Kidney (tissue), 14 donors: ENCODE data around the gene LRIT1. TPM values are rescaled to one million over a fixed set of nuclear protein-coding genes. Genes with fewer than 3 reads are reported as not detected.
A peak's percentile ranks its signal among the peaks of the same experiment; 100 is the strongest.

Experiments used
- DNase-seq, 5 donors: peaks; one replicate each; pipeline ENCODE4 v3.0.0-alpha.2; 2013 to 2020
- FAIRE-seq: peaks from 2 replicates; lab custom pipeline; 2012; peaks lifted over from hg19 to GRCh38; lab: Jason Lieb, UNC
- H3K27ac ChIP-seq, 2 donors: one replicate each; pipeline ENCODE4 v1.7.0; 2013; ENCODE audit warnings: low read depth in 2 of 2, low read length in 2 of 2, inconsistent platforms in 1 of 2
- H3K27me3 ChIP-seq: one replicate; pipeline ENCODE4 v1.7.1; 2013; ENCODE audit warnings: low read length, inconsistent platforms; ENCODE audit not compliant: control insufficient read depth, insufficient read depth
- H3K36me3 ChIP-seq, 3 donors: one replicate each; pipeline versions ENCODE4 v1.7.0 to v1.7.1; 2013; ENCODE audit warnings: low read length in 3 of 3, control low read depth in 1 of 3, inconsistent platforms in 1 of 3; ENCODE audit not compliant: insufficient read depth in 3 of 3, control insufficient read depth in 2 of 3
- H3K4me1 ChIP-seq, 3 donors: one replicate each; pipeline versions ENCODE4 v1.7.0 to v1.7.1; 2013; ENCODE audit warnings: low read length in 3 of 3, inconsistent platforms in 1 of 3, low read depth in 1 of 3; ENCODE audit not compliant: control insufficient read depth in 2 of 3, insufficient read depth in 2 of 3
- H3K4me3 ChIP-seq, 3 donors: one replicate each; pipeline versions ENCODE4 v1.7.0 to v1.8.1; 2013; ENCODE audit warnings: low read length in 3 of 3, control low read depth in 1 of 3, inconsistent platforms in 1 of 3
- H3K9ac ChIP-seq, 3 donors: one replicate each; pipeline versions ENCODE4 v1.7.0 to v1.7.1; 2013; ENCODE audit warnings: low read length in 3 of 3, control low read depth in 1 of 3, inconsistent platforms in 1 of 3
- H3K9me3 ChIP-seq, 3 donors: one replicate each; pipeline versions ENCODE4 v1.7.0 to v1.7.1; 2013; ENCODE audit warnings: low read length in 3 of 3, control low read depth in 1 of 3, inconsistent platforms in 1 of 3; ENCODE audit not compliant: control insufficient read depth in 2 of 3, insufficient read depth in 1 of 3
- intact Hi-C: fragments of 100-400 bp; cut with DNase I; formaldehyde crosslinking; loops from one replicate; pipeline ENCODE4 v1.11.1; 2022
- polyA plus RNA-seq: library from polyadenylated mRNA; stranded (reverse); fragments of 350-450 nt; fragmentation: Illumina TruSeq; extraction: RNeasy Lipid Tissue Mini Kit (QIAGEN cat#74804); gene quantifications from one replicate; pipeline ENCODE4 v1.2.3, GENCODE V29; 2014; ENCODE audit warnings: low read depth, low replicate concordance; ENCODE audit not compliant: insufficient read depth
- total RNA-seq: library from RNA; stranded (reverse); fragmentation: NEBNext Ultra II Directional; extraction: Animal tissue kit (Norgen Biotek cat#: 25700); gene quantifications from one replicate; pipeline ENCODE4 v1.2.1, GENCODE V29; 2021
- TF ChIP-seq, protein P1 (sequence below): IDR thresholded peaks from 3 replicates; pipeline ENCODE4 v1.5.1; 2012; ENCODE audit warnings: mild to moderate bottlenecking, moderate library complexity, borderline replicate concordance; ENCODE audit not compliant: insufficient read depth; ENCODE audit errors: extremely low read depth
- donor health status: control.
- donor health status: control.
- donor health status: control.
- donor health status: control.
- donor health status: control.
- donor health status: DM: yes; HTN: yes; CAD: no.
- donor health status: Normal renal cell carcinoma (clear cell type).

Gene LRIT1
- total and polyA plus RNA-seq, 2 donors from 2014 or later = not detected

DNA sequence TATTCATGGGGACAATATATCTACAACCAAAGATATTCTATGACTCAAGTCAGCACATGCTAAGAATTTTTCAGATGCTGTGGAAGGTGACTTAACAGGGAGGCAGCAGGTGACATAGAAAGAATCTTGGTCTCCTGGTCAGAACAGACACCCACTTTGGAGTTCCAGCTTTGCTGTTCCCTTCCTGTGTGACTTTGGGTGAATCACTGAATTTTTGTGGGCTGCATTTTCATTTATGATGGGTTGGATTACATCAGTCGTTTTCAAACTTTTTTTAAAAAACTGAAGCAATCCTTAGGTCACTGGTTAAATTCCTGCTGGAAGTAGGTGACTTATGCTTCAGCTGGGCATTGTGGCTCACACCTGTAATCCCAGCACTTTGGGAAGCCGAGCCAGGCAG is 28.4 kb upstream of the LRIT1 start:
- TF ChIP-seq, protein P1, sequence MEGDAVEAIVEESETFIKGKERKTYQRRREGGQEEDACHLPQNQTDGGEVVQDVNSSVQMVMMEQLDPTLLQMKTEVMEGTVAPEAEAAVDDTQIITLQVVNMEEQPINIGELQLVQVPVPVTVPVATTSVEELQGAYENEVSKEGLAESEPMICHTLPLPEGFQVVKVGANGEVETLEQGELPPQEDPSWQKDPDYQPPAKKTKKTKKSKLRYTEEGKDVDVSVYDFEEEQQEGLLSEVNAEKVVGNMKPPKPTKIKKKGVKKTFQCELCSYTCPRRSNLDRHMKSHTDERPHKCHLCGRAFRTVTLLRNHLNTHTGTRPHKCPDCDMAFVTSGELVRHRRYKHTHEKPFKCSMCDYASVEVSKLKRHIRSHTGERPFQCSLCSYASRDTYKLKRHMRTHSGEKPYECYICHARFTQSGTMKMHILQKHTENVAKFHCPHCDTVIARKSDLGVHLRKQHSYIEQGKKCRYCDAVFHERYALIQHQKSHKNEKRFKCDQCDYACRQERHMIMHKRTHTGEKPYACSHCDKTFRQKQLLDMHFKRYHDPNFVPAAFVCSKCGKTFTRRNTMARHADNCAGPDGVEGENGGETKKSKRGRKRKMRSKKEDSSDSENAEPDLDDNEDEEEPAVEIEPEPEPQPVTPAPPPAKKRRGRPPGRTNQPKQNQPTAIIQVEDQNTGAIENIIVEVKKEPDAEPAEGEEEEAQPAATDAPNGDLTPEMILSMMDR = no peak
- H3K4me3 ChIP-seq = no peak overlapping the region
- no peak overlapping the region for H3K9ac ChIP-seq
- no peak for DNase-seq
- FAIRE-seq = no peak
- no peaks in the 10 kb centered on the region for H3K36me3 ChIP-seq
- no peaks in the 10 kb centered on the region for H3K27me3 ChIP-seq
- peaks cover 0 to under 1% (median 0%) of the 10 kb centered on the region in 3 donors for H3K4me1 ChIP-seq
- intact Hi-C loops = loop anchor here (5.0 to 10.0 kb wide), 2 partner anchors 95 to 268 kb away; no protein-coding TSS in a partner anchor
- no peaks in the 10 kb centered on the region for H3K9me3 ChIP-seq
- no peak overlapping the region for H3K27ac ChIP-seq

DNA sequence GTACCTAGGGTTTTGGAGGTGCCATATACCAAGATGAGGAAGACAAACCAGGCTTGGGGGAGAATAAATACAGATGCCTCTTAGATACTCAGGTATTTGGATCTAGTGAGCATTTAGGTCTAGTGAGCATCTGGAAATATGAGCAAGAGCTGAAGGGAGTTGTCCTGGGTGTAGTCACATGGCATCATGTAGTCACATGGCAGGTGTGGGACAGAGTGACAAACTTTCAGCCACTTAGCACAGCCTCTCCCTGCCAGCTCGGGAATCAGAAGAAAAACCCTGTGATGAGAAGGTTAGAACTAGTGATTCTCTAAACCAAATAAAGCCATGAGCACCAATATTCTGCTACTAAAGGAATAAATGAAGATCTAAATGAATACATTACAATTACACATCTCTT is 27.8 kb upstream of the LRIT1 start:
- H3K9me3 ChIP-seq = no peaks in the 10 kb centered on the region
- H3K4me1 ChIP-seq = peaks cover 0 to 3% (median 0%) of the 10 kb centered on the region in 3 donors
- no peak for FAIRE-seq
- no peaks in the 10 kb centered on the region for H3K36me3 ChIP-seq
- DNase-seq = no peak
- no peak overlapping the region for H3K9ac ChIP-seq
- no peak overlapping the region for H3K4me3 ChIP-seq
- no peaks in the 10 kb centered on the region for H3K27me3 ChIP-seq
- H3K27ac ChIP-seq = no peak overlapping the region
- intact Hi-C loops = loop anchor here (5.0 to 10.0 kb wide), 2 partner anchors 96 to 268 kb away; no protein-coding TSS in a partner anchor
- TF ChIP-seq, protein P1 = no peak

DNA sequence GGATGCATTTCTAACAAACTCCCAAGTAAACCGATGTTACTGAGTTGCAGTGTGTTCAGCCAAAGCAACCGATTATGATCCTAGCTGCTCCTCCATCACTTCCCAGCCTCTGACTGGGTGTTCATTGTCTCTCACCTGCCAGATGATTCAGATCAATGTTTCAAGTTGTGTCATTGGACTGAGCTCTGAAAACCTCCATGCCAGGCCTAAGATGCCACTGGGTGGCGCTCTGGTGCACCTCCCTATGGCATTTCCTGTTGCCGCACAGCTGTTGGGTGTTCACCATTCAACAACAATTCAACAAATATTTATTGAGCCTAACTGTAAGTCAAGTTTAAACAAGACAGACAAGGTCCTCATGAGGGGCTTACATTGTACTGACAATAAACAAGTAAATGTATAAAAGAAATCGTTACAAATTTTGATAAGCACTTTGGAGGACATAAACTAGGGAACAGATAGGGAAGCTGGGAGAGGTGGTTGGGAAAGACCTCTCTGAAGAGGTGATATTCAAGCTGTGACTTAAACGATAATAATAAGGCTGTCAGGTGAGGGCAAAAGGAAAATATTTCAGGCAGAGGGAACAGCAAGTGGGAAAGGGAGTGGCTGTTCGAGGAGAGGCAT is 26.3 kb upstream of the LRIT1 start:
- intact Hi-C loops = loop anchor here (5.0 to 10.0 kb wide), 2 partner anchors 97 to 270 kb away; no protein-coding TSS in a partner anchor
- H3K4me1 ChIP-seq = peaks cover 0 to 3% (median 0%) of the 10 kb centered on the region in 3 donors
- H3K27ac ChIP-seq = no peak overlapping the region
- no peaks in the 10 kb centered on the region for H3K27me3 ChIP-seq
- H3K9me3 ChIP-seq = no peaks in the 10 kb centered on the region
- H3K4me3 ChIP-seq = no peak overlapping the region
- FAIRE-seq (no peak), DNase-seq (peak in 1 of 5 donors; percentile 12)
- H3K36me3 ChIP-seq = no peaks in the 10 kb centered on the region
- TF ChIP-seq, protein P1 = peak; percentile 36
- H3K9ac ChIP-seq = no peak overlapping the region
